GM23338 (cell line): ENCODE results near the gene SPON2. TPM values are rescaled to one million over a fixed set of nuclear protein-coding genes. Genes with fewer than 3 reads are reported as not detected.

Experiments used
- ATAC-seq: fragments of 200-7000 bp; cut with Tn5 transposase; 3 replicates; pipeline ENCODE4 v1.9.1; 2020
- DNase-seq: peaks from one replicate; pipeline ENCODE4 v3.0.0-alpha.2; 2015; ENCODE audit warnings: low spot score
- H2AFZ ChIP-seq: fragments of 200-600 bp; sonication (generic); 2 replicates; pipeline ENCODE4 v1.8.0; 2016; ENCODE audit warnings: antibody characterized with exemption, mild to moderate bottlenecking, moderate library complexity
- H3F3A ChIP-seq: fragments of 200-600 bp; sonication (generic); replicated peaks from 2 replicates; pipeline ENCODE4 v1.8.0; 2017; ENCODE audit warnings: antibody characterized with exemption, mixed run types, low read depth
- H3K27ac ChIP-seq: fragments of 200-600 bp; sonication (generic); 2 replicates; pipeline ENCODE4 v1.6.1; 2016; ENCODE audit warnings: low read depth
- H3K27me3 ChIP-seq: fragments of 200-600 bp; sonication (generic); 2 replicates; pipeline ENCODE4 v1.8.0; 2016; ENCODE audit warnings: mild to moderate bottlenecking, mixed run types, moderate library complexity; ENCODE audit not compliant: insufficient read depth
- H3K36me3 ChIP-seq: fragments of 200-600 bp; sonication (generic); 2 replicates; pipeline ENCODE4 v1.8.0; 2016; ENCODE audit warnings: mild to moderate bottlenecking; ENCODE audit not compliant: insufficient read depth
- H3K4me1 ChIP-seq: fragments of 200-600 bp; sonication (generic); 2 replicates; pipeline ENCODE4 v1.8.0; 2016; ENCODE audit warnings: mild to moderate bottlenecking, moderate library complexity; ENCODE audit not compliant: insufficient read depth
- H3K4me2 ChIP-seq: fragments of 200-600 bp; sonication (generic); 2 replicates; pipeline ENCODE4 v1.7.1; 2017; ENCODE audit warnings: mixed run types
- H3K4me3 ChIP-seq: fragments of 200-600 bp; sonication (generic); 2 replicates; pipeline ENCODE4 v1.6.1; 2016; ENCODE audit warnings: mixed run types
- H3K79me2 ChIP-seq: fragments of 200-600 bp; sonication (generic); replicated peaks from 2 replicates; pipeline ENCODE4 v1.8.0; 2017; ENCODE audit warnings: mild to moderate bottlenecking; ENCODE audit not compliant: insufficient read depth
- H3K9me2 ChIP-seq: fragments of 200-600 bp; sonication (generic); 2 replicates; pipeline ENCODE4 v1.8.0; 2017; ENCODE audit not compliant: insufficient read depth
- H4K20me1 ChIP-seq: fragments of 200-600 bp; sonication (generic); replicated peaks from 2 replicates; pipeline ENCODE4 v1.8.0; 2017; ENCODE audit warnings: mild to moderate bottlenecking; ENCODE audit not compliant: insufficient read depth
- H3K27ac Mint-ChIP-seq: 2 replicates; pipeline ENCODE4 v1.8.0; 2020; ENCODE audit warnings: inconsistent platforms, mild to moderate bottlenecking, moderate library complexity, mixed read lengths
- H3K27me3 Mint-ChIP-seq: 3 replicates; pipeline ENCODE4 v1.8.0; 2022; ENCODE audit warnings: low read depth, mild to moderate bottlenecking, moderate library complexity, mixed read lengths, inconsistent platforms; ENCODE audit not compliant: insufficient read depth, poor library complexity
- H3K36me3 Mint-ChIP-seq: 3 replicates; pipeline ENCODE4 v1.8.0; 2021; ENCODE audit warnings: low read depth, mild to moderate bottlenecking, inconsistent platforms, moderate library complexity, mixed read lengths
- H3K4me1 Mint-ChIP-seq: 3 replicates; pipeline ENCODE4 v1.8.0; 2020; ENCODE audit warnings: mild to moderate bottlenecking, inconsistent platforms, mixed read lengths
- H3K4me3 Mint-ChIP-seq: 3 replicates; pipeline ENCODE4 v1.8.0; 2021; ENCODE audit warnings: moderate library complexity, mild to moderate bottlenecking, inconsistent platforms, mixed read lengths
- H3K9me3 Mint-ChIP-seq: 3 replicates; pipeline ENCODE4 v1.8.0; 2020; ENCODE audit warnings: moderate library complexity, mild to moderate bottlenecking, inconsistent platforms, mixed read lengths
- CREB1 ChIP-seq: fragments of 250-450 bp; sonication (Bioruptor Pico); IDR thresholded peaks from 2 replicates; pipeline ENCODE4 v1.5.0; 2020; ENCODE audit warnings: low read depth, mild to moderate bottlenecking, moderate library complexity
- EZH2 ChIP-seq: fragments of 200-600 bp; sonication (generic); IDR thresholded peaks from one replicate; pipeline ENCODE4 v1.8.0; 2017; ENCODE audit warnings: antibody characterized with exemption, mild to moderate bottlenecking, low read depth; ENCODE audit not compliant: unreplicated experiment
- EZH2phosphoT487 ChIP-seq: fragments of 200-600 bp; sonication (generic); IDR thresholded peaks from one replicate; pipeline ENCODE4 v1.8.1; 2018; ENCODE audit warnings: antibody characterized with exemption; ENCODE audit not compliant: unreplicated experiment
- JUNB ChIP-seq: IDR thresholded peaks from one replicate; pipeline ENCODE4 v1.6.1; 2016; ENCODE audit warnings: antibody characterized with exemption; ENCODE audit not compliant: unreplicated experiment
- NANOG ChIP-seq: IDR thresholded peaks from 2 replicates; pipeline ENCODE4 v1.6.1; 2016; ENCODE audit warnings: antibody characterized with exemption, borderline replicate concordance
- POLR2AphosphoS5 ChIP-seq: IDR thresholded peaks from 2 replicates; pipeline ENCODE4 v1.6.1; 2016; ENCODE audit warnings: antibody characterized with exemption, low read depth
- STAT1 ChIP-seq: IDR thresholded peaks from one replicate; pipeline ENCODE4 v1.6.1; 2016; ENCODE audit warnings: antibody characterized with exemption; ENCODE audit not compliant: unreplicated experiment
- ZNF114 ChIP-seq: fragments of 250-450 bp; sonication (Bioruptor Pico); IDR thresholded peaks from 2 replicates; pipeline ENCODE4 v1.5.0; 2020; ENCODE audit warnings: mild to moderate bottlenecking, moderate library complexity
- ZNF331 ChIP-seq: fragments of 250-450 bp; sonication (Bioruptor Pico); IDR thresholded peaks from 2 replicates; pipeline ENCODE4 v1.5.0; 2020; ENCODE audit warnings: low read depth, mild to moderate bottlenecking, moderate library complexity
- polyA plus RNA-seq: library from polyadenylated mRNA; unstranded; fragments of >200 nt; fragmentation: Nextera tagmentation; extraction: Ambion mirVana; gene quantifications from 2 replicates; pipeline ENCODE4 v1.2.1, GENCODE V29; 2016
- total RNA-seq: library from RNA; depleted of rRNA; stranded (reverse); fragments of >200 nt; shearing (Covaris generic); gene quantifications from 2 replicates; pipeline ENCODE4 v1.2.3, GENCODE V29; 2014
- TF ChIP-seq, protein P1 (sequence below): IDR thresholded peaks from one replicate; pipeline ENCODE4 v1.6.1; 2018; ENCODE audit warnings: antibody characterized with exemption; ENCODE audit not compliant: unreplicated experiment
- TF ChIP-seq, protein P2 (sequence below): IDR thresholded peaks from 2 replicates; pipeline ENCODE4 v1.6.1; 2016; ENCODE audit warnings: antibody characterized with exemption
- TF ChIP-seq, protein P3 (sequence below), 2 experiments: fragments of 200-600 bp in 1 of 2; sonication (generic) in 1 of 2; conservative IDR thresholded peaks; 2 replicates each; pipeline versions ENCODE4 v1.5.1 to v1.6.1; 2016 to 2017; ENCODE audit warnings: antibody characterized with exemption in 2 of 2, low read depth in 2 of 2, mild to moderate bottlenecking in 2 of 2, moderate library complexity in 1 of 2
- TF ChIP-seq, protein P4 (sequence below): fragments of 250-450 bp; sonication (Bioruptor Pico); IDR thresholded peaks from 2 replicates; pipeline ENCODE4 v1.5.0; 2020; ENCODE audit warnings: mild to moderate bottlenecking, moderate library complexity

SPON2 gene
- total and polyA plus RNA-seq, 2 experiments from 2014 or later: 2.1 to 2.4 TPM

DNA sequence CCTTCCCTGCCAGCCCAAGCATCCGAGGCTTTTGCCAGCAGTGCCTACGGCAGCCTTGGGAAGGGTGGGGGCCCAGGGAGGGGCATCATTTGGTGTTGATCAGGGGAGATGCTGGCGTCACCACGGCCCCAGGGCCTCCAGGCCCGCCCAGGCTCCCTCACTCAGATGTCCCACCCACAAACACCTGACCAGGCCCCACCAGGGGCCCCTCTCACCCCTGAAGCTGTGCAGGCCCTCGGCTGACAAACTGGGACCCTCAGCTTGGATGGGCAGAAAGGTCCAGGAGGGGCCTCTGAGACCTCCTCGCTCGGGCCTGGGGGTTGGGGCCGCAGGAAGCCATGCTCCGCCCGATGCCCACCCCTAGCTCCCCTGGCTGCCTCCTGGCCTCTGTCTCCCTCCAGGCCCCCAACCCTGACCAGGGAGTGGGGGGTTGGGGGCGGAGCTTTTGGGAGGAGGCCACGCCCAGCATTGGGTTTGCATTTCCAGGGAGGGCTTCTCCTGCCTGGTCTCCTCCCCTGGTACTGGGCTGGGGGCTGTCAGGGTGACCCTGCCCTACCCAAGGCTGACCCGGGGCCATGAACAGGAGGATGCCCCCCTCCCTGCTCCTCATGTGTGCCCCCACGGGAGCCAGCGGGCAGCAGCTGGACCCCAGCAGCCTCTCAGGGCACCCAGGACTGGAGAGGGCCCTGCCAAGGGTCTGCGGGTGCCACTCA lies 33.4 kb upstream of the SPON2 start:
- no peaks in the 10 kb centered on the region for H3K9me3 Mint-ChIP-seq
- DNase-seq (peak; percentile 8), ATAC-seq (no peak)
- no peak overlapping the region for H3K27ac ChIP-seq
- H3K4me2 ChIP-seq: no peak overlapping the region
- no peaks in the 10 kb centered on the region for H3F3A ChIP-seq
- no peaks in the 10 kb centered on the region for H3K79me2 ChIP-seq
- H3K4me3 ChIP-seq: no peak overlapping the region
- H3K27me3 ChIP-seq: no peaks in the 10 kb centered on the region
- TF ChIP-seq, protein P1, sequence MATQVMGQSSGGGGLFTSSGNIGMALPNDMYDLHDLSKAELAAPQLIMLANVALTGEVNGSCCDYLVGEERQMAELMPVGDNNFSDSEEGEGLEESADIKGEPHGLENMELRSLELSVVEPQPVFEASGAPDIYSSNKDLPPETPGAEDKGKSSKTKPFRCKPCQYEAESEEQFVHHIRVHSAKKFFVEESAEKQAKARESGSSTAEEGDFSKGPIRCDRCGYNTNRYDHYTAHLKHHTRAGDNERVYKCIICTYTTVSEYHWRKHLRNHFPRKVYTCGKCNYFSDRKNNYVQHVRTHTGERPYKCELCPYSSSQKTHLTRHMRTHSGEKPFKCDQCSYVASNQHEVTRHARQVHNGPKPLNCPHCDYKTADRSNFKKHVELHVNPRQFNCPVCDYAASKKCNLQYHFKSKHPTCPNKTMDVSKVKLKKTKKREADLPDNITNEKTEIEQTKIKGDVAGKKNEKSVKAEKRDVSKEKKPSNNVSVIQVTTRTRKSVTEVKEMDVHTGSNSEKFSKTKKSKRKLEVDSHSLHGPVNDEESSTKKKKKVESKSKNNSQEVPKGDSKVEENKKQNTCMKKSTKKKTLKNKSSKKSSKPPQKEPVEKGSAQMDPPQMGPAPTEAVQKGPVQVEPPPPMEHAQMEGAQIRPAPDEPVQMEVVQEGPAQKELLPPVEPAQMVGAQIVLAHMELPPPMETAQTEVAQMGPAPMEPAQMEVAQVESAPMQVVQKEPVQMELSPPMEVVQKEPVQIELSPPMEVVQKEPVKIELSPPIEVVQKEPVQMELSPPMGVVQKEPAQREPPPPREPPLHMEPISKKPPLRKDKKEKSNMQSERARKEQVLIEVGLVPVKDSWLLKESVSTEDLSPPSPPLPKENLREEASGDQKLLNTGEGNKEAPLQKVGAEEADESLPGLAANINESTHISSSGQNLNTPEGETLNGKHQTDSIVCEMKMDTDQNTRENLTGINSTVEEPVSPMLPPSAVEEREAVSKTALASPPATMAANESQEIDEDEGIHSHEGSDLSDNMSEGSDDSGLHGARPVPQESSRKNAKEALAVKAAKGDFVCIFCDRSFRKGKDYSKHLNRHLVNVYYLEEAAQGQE: no peak
- TF ChIP-seq ZNF331 (CRISPR knock-in tag) (no peak), EZH2 (no peak), NANOG (no peak), JUNB (no peak), CREB1 (no peak), POLR2AphosphoS5 (no peak), ZNF114 (CRISPR knock-in tag) (no peak), EZH2phosphoT487 (no peak), STAT1 (no peak)
- TF ChIP-seq, protein P2, sequence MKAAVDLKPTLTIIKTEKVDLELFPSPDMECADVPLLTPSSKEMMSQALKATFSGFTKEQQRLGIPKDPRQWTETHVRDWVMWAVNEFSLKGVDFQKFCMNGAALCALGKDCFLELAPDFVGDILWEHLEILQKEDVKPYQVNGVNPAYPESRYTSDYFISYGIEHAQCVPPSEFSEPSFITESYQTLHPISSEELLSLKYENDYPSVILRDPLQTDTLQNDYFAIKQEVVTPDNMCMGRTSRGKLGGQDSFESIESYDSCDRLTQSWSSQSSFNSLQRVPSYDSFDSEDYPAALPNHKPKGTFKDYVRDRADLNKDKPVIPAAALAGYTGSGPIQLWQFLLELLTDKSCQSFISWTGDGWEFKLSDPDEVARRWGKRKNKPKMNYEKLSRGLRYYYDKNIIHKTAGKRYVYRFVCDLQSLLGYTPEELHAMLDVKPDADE: no peak
- TF ChIP-seq, protein P3, sequence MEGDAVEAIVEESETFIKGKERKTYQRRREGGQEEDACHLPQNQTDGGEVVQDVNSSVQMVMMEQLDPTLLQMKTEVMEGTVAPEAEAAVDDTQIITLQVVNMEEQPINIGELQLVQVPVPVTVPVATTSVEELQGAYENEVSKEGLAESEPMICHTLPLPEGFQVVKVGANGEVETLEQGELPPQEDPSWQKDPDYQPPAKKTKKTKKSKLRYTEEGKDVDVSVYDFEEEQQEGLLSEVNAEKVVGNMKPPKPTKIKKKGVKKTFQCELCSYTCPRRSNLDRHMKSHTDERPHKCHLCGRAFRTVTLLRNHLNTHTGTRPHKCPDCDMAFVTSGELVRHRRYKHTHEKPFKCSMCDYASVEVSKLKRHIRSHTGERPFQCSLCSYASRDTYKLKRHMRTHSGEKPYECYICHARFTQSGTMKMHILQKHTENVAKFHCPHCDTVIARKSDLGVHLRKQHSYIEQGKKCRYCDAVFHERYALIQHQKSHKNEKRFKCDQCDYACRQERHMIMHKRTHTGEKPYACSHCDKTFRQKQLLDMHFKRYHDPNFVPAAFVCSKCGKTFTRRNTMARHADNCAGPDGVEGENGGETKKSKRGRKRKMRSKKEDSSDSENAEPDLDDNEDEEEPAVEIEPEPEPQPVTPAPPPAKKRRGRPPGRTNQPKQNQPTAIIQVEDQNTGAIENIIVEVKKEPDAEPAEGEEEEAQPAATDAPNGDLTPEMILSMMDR (conservative IDR thresholded peaks at IDR 0.05; ENCODE audit: low read depth in 2 of 2): no peak
- TF ChIP-seq, protein P4, sequence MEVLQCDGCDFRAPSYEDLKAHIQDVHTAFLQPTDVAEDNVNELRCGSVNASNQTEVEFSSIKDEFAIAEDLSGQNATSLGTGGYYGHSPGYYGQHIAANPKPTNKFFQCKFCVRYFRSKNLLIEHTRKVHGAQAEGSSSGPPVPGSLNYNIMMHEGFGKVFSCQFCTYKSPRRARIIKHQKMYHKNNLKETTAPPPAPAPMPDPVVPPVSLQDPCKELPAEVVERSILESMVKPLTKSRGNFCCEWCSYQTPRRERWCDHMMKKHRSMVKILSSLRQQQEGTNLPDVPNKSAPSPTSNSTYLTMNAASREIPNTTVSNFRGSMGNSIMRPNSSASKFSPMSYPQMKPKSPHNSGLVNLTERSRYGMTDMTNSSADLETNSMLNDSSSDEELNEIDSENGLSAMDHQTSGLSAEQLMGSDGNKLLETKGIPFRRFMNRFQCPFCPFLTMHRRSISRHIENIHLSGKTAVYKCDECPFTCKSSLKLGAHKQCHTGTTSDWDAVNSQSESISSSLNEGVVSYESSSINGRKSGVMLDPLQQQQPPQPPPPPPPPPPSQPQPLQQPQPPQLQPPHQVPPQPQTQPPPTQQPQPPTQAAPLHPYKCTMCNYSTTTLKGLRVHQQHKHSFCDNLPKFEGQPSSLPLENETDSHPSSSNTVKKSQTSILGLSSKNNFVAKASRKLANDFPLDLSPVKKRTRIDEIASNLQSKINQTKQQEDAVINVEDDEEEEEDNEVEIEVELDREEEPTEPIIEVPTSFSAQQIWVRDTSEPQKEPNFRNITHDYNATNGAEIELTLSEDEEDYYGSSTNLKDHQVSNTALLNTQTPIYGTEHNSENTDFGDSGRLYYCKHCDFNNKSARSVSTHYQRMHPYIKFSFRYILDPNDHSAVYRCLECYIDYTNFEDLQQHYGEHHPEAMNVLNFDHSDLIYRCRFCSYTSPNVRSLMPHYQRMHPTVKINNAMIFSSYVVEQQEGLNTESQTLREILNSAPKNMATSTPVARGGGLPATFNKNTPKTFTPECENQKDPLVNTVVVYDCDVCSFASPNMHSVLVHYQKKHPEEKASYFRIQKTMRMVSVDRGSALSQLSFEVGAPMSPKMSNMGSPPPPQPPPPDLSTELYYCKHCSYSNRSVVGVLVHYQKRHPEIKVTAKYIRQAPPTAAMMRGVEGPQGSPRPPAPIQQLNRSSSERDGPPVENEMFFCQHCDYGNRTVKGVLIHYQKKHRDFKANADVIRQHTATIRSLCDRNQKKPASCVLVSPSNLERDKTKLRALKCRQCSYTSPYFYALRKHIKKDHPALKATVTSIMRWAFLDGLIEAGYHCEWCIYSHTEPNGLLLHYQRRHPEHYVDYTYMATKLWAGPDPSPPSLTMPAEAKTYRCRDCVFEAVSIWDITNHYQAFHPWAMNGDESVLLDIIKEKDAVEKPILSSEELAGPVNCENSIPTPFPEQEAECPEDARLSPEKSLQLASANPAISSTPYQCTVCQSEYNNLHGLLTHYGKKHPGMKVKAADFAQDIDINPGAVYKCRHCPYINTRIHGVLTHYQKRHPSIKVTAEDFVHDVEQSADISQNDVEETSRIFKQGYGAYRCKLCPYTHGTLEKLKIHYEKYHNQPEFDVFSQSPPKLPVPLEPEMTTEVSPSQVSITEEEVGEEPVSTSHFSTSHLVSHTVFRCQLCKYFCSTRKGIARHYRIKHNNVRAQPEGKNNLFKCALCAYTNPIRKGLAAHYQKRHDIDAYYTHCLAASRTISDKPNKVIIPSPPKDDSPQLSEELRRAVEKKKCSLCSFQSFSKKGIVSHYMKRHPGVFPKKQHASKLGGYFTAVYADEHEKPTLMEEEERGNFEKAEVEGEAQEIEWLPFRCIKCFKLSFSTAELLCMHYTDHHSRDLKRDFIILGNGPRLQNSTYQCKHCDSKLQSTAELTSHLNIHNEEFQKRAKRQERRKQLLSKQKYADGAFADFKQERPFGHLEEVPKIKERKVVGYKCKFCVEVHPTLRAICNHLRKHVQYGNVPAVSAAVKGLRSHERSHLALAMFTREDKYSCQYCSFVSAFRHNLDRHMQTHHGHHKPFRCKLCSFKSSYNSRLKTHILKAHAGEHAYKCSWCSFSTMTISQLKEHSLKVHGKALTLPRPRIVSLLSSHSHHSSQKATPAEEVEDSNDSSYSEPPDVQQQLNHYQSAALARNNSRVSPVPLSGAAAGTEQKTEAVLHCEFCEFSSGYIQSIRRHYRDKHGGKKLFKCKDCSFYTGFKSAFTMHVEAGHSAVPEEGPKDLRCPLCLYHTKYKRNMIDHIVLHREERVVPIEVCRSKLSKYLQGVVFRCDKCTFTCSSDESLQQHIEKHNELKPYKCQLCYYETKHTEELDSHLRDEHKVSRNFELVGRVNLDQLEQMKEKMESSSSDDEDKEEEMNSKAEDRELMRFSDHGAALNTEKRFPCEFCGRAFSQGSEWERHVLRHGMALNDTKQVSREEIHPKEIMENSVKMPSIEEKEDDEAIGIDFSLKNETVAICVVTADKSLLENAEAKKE (CRISPR knock-in tag): no peak
- no peaks in the 10 kb centered on the region for H3K9me2 ChIP-seq
- H3K27me3 Mint-ChIP-seq: peaks cover 8% of the 10 kb centered on the region
- no peak overlapping the region for H3K27ac Mint-ChIP-seq
- H3K36me3 ChIP-seq: no peaks in the 10 kb centered on the region
- no peaks in the 10 kb centered on the region for H3K36me3 Mint-ChIP-seq
- H4K20me1 ChIP-seq: no peaks in the 10 kb centered on the region
- H2AFZ ChIP-seq: no peak overlapping the region
- H3K4me1 ChIP-seq: no peaks in the 10 kb centered on the region
- no peak overlapping the region for H3K4me3 Mint-ChIP-seq
- no peaks in the 10 kb centered on the region for H3K4me1 Mint-ChIP-seq
